ENCODE results near the gene NECAB2.

Gene NECAB2

DNA sequence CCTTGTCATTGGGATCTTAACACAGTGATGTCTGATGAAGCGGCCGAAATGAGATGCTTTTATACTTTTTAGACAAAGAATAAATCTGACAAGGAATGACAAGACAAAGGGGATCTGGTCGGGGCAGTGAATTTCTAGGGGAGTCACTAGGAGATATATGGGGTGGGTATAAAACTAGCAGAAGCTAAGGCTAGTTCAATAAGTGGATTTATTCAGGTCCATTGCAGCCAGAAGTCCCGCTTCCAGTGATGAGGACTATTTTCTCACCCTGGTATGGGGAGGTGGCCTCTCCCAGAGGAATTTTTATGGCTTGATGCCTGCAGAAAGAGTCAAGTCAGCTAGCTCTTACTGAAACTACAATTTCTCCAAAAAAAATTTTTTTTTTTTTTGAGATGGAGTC, 50.7 kb downstream of the NECAB2 start:
- H3K27ac ChIP-seq (replicated peaks) = no peak overlapping the region
- no peak for DNase-seq (ENCODE audit: low read depth in 1 of 2, low spot score in 1 of 2)
- TF ChIP-seq, protein P1, sequence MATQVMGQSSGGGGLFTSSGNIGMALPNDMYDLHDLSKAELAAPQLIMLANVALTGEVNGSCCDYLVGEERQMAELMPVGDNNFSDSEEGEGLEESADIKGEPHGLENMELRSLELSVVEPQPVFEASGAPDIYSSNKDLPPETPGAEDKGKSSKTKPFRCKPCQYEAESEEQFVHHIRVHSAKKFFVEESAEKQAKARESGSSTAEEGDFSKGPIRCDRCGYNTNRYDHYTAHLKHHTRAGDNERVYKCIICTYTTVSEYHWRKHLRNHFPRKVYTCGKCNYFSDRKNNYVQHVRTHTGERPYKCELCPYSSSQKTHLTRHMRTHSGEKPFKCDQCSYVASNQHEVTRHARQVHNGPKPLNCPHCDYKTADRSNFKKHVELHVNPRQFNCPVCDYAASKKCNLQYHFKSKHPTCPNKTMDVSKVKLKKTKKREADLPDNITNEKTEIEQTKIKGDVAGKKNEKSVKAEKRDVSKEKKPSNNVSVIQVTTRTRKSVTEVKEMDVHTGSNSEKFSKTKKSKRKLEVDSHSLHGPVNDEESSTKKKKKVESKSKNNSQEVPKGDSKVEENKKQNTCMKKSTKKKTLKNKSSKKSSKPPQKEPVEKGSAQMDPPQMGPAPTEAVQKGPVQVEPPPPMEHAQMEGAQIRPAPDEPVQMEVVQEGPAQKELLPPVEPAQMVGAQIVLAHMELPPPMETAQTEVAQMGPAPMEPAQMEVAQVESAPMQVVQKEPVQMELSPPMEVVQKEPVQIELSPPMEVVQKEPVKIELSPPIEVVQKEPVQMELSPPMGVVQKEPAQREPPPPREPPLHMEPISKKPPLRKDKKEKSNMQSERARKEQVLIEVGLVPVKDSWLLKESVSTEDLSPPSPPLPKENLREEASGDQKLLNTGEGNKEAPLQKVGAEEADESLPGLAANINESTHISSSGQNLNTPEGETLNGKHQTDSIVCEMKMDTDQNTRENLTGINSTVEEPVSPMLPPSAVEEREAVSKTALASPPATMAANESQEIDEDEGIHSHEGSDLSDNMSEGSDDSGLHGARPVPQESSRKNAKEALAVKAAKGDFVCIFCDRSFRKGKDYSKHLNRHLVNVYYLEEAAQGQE (IDR thresholded peaks at IDR 0.05; ENCODE audit: insufficient replicate concordance, low read depth) = no peak
- TF ChIP-seq SPI1 (IDR thresholded peaks at IDR 0.05; ENCODE audit: borderline replicate concordance, low read depth) (no peak), POLR2AphosphoS5 (IDR thresholded peaks at IDR 0.05; ENCODE audit: low read depth) (no peak), GABPA (IDR thresholded peaks at IDR 0.05; ENCODE audit: low read depth) (no peak)
- TF ChIP-seq, protein P2, sequence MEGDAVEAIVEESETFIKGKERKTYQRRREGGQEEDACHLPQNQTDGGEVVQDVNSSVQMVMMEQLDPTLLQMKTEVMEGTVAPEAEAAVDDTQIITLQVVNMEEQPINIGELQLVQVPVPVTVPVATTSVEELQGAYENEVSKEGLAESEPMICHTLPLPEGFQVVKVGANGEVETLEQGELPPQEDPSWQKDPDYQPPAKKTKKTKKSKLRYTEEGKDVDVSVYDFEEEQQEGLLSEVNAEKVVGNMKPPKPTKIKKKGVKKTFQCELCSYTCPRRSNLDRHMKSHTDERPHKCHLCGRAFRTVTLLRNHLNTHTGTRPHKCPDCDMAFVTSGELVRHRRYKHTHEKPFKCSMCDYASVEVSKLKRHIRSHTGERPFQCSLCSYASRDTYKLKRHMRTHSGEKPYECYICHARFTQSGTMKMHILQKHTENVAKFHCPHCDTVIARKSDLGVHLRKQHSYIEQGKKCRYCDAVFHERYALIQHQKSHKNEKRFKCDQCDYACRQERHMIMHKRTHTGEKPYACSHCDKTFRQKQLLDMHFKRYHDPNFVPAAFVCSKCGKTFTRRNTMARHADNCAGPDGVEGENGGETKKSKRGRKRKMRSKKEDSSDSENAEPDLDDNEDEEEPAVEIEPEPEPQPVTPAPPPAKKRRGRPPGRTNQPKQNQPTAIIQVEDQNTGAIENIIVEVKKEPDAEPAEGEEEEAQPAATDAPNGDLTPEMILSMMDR (IDR thresholded peaks at IDR 0.05; ENCODE audit: insufficient read depth, low read length) = no peak
- peaks cover 2% of the 10 kb centered on the region for H3K27me3 ChIP-seq (ENCODE audit: insufficient read depth, poor library complexity, severe bottlenecking)
- H3K4me3 ChIP-seq (replicated peaks; ENCODE audit: insufficient read depth, low read length) = no peak overlapping the region

DNA sequence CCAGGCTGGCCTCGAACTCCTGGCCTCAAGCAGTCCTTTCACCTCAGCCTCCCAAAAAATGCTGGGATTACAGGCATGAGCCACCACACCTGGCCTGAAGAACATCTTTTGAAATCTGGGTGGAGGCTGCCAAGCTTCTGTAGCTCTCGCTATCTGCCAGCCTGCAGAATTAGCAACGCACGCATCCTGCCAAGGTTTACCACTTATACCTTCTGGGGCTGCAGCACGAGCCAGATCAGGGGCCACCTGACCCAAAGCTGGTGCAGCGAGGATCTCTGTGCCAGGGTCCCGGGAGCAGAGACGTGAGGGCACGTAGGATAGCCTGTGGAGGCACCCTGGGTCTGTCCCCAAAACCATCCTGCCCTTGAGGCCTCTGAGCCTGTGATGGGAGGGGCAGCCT, 52.3 kb downstream of the NECAB2 start:
- Histone ChIP-seq H3K27me3 (ENCODE audit: insufficient read depth, poor library complexity, severe bottlenecking) (peaks cover 2% of the 10 kb centered on the region), H3K27ac (replicated peaks) (no peak overlapping the region), H3K4me3 (replicated peaks; ENCODE audit: insufficient read depth, low read length) (no peak overlapping the region)
- DNase-seq (ENCODE audit: low read depth in 1 of 2, low spot score in 1 of 2) = no peak
- no peak for TF ChIP-seq GABPA (IDR thresholded peaks at IDR 0.05; ENCODE audit: low read depth)
- TF ChIP-seq, protein P2 (IDR thresholded peaks at IDR 0.05; ENCODE audit: insufficient read depth, low read length) = no peak

DNA sequence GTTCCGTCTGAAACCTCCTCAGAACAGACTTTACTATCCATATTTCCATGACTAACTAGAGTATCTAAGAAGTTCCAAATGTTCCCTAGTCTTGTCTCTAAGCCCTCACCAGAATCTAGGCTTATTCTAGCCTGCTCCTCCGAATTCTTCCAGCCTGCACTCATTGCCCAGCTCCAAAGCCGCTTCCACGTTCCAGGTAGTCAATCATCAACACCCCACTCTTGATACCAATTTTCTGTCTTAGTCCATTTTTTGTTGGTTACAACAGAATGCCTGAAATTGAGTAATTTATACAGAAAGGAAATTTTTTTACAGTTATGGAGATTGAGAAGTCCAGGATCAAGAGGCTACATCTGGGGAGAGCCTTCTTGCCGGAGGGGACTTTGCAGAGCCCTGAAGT, 53.4 kb downstream of the NECAB2 start:
- Histone ChIP-seq H3K27me3 (ENCODE audit: insufficient read depth, poor library complexity, severe bottlenecking) (peaks cover 2% of the 10 kb centered on the region), H3K27ac (replicated peaks) (no peak overlapping the region), H3K4me3 (replicated peaks; ENCODE audit: insufficient read depth, low read length) (no peak overlapping the region)
- TF ChIP-seq, protein P1 (IDR thresholded peaks at IDR 0.05; ENCODE audit: insufficient replicate concordance, low read depth) = no peak
- TF ChIP-seq GABPA (IDR thresholded peaks at IDR 0.05; ENCODE audit: low read depth) (no peak), SPI1 (IDR thresholded peaks at IDR 0.05; ENCODE audit: borderline replicate concordance, low read depth) (no peak), POLR2AphosphoS5 (IDR thresholded peaks at IDR 0.05; ENCODE audit: low read depth) (no peak)
- TF ChIP-seq, protein P2 (IDR thresholded peaks at IDR 0.05; ENCODE audit: insufficient read depth, low read length) = no peak
- DNase-seq (ENCODE audit: low read depth in 1 of 2, low spot score in 1 of 2) = no peak

GRCh38 chr16:84022644-84023043, 54.6 kb downstream of the NECAB2 start:
- Histone ChIP-seq H3K27ac (replicated peaks) (no peak overlapping the region), H3K27me3 (ENCODE audit: insufficient read depth, poor library complexity, severe bottlenecking) (peaks cover 3% of the 10 kb centered on the region), H3K4me3 (replicated peaks; ENCODE audit: insufficient read depth, low read length) (no peak overlapping the region)
- TF ChIP-seq, protein P1 (IDR thresholded peaks at IDR 0.05; ENCODE audit: insufficient replicate concordance, low read depth) = no peak
- TF ChIP-seq GABPA (IDR thresholded peaks at IDR 0.05; ENCODE audit: low read depth) (no peak), SPI1 (IDR thresholded peaks at IDR 0.05; ENCODE audit: borderline replicate concordance, low read depth) (no peak), POLR2AphosphoS5 (IDR thresholded peaks at IDR 0.05; ENCODE audit: low read depth) (no peak)
- TF ChIP-seq, protein P2 (IDR thresholded peaks at IDR 0.05; ENCODE audit: insufficient read depth, low read length) = no peak
- no peak for DNase-seq (ENCODE audit: low read depth in 1 of 2, low spot score in 1 of 2)
